ENCODE data around the gene GON4L. TPM values are rescaled to one million over a fixed set of nuclear protein-coding genes. Genes with fewer than 3 reads are reported as not detected.
"Not testable (repeated sequence)": the region's sequence is repeated elsewhere in the genome, so short reads cannot be mapped to it uniquely, and the experiment has no call there.

The GON4L gene
- total RNA-seq, 1 donor from 2014 or later, result 25.9 TPM

- no peak for ATAC-seq
Observed at GRCh38 chr1:155867766-155868165, 10.8 kb upstream of the GON4L start.

- ATAC-seq, result no peak
Observed at GRCh38 chr1:155864393-155864792, 7.4 kb upstream of the GON4L start.

- no peak for ATAC-seq
Observed at GRCh38 chr1:155861896-155862295, 4.9 kb upstream of the GON4L start.

GRCh38 chr1:155860970-155861510, 4.0 kb upstream of the GON4L start:
- ATAC-seq, result no peak

- peak; percentile 1 for ATAC-seq
Observed at GRCh38 chr1:155859881-155860871, 3.2 kb upstream of the GON4L start.

GRCh38 chr1:155859234-155859829, 2.3 kb upstream of the GON4L start, which contains the start of gene SYT11:
Gene SYT11, plus strand, starts transcription at chr1:155859567. Its CDS starts 195 bp downstream, at chr1:155859762.
- peak; percentile 97 for ATAC-seq

GRCh38 chr1:155858800-155859233, 1.8 kb upstream of the GON4L start:
- ATAC-seq, result no peak

- no peak for ATAC-seq
Observed at GRCh38 chr1:155856257-155856974, 598 bp downstream of the GON4L start.

- no peak for ATAC-seq
Observed at GRCh38 chr1:155850345-155850744, 6.7 kb downstream of the GON4L start.

- ATAC-seq, result no peak
Observed at GRCh38 chr1:155847823-155848529, 9.0 kb downstream of the GON4L start.

GRCh38 chr1:155844860-155845421, 12.1 kb downstream of the GON4L start:
- no peak for ATAC-seq

GRCh38 chr1:155840386-155840785, 16.6 kb downstream of the GON4L start:
- ATAC-seq, result no peak

GRCh38 chr1:155835548-155835947, 21.5 kb downstream of the GON4L start:
- ATAC-seq, result no peak

GRCh38 chr1:155834927-155835399, 22.1 kb downstream of the GON4L start:
- not testable (repeated sequence) for ATAC-seq

GRCh38 chr1:155834296-155834926, 22.6 kb downstream of the GON4L start:
- no peak for ATAC-seq

GRCh38 chr1:155833665-155834295, 23.2 kb downstream of the GON4L start:
- no peak for ATAC-seq

GRCh38 chr1:155831279-155831976, 25.6 kb downstream of the GON4L start:
- ATAC-seq, result no peak

GRCh38 chr1:155827450-155827849, 29.6 kb downstream of the GON4L start:
- ATAC-seq, result no peak

GRCh38 chr1:155816351-155816750, 40.7 kb downstream of the GON4L start:
- ATAC-seq, result no peak

GRCh38 chr1:155813672-155814071, 43.3 kb downstream of the GON4L start:
- no peak for ATAC-seq
